22Rv1 (cell line): ENCODE data around the gene MGAT4C.
A peak's percentile ranks its signal among the peaks of the same experiment; 100 is the strongest.

Experiments
- H3K27ac ChIP-seq: fragments of 450-650 bp; 2 replicates; pipeline ENCODE4 v1.5.1; 2017
- CTCF ChIP-seq: fragments of 450-650 bp; IDR thresholded peaks from 2 replicates; pipeline ENCODE4 v1.5.1; 2017; ENCODE audit warnings: mild to moderate bottlenecking
- ZFX ChIP-seq: fragments of 450-650 bp; IDR thresholded peaks from 2 replicates; pipeline ENCODE4 v1.6.1; 2017; ENCODE audit warnings: antibody characterized with exemption, borderline replicate concordance

Gene MGAT4C

DNA sequence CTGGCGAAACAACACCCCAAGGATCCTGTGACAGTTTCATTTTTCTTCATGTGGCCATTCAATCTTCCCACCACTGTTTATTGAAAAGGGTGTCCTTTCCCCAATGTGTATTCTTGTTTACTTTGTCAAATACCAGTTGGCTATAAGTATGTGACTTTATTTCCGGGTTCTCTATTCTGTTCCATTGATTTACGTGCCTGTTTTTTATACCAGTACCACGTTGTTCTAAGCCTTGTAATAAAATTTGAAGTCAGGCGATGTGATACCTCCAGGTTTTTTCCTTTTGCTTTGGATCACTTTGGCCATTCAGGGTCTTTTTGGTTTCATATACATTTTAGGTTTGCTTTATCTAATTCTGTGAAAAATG, 9.1 kb upstream of the MGAT4C start:
- TF ChIP-seq ZFX (no peak), CTCF (no peak)
- H3K27ac ChIP-seq = peak overlapping the region; percentile 79

- TF ChIP-seq ZFX = no peak
- no peak for TF ChIP-seq CTCF
- peak overlapping the region; percentile 79 for H3K27ac ChIP-seq
Measured at GRCh38 chr12:86264451-86265328, 8.5 kb upstream of the MGAT4C start.

DNA sequence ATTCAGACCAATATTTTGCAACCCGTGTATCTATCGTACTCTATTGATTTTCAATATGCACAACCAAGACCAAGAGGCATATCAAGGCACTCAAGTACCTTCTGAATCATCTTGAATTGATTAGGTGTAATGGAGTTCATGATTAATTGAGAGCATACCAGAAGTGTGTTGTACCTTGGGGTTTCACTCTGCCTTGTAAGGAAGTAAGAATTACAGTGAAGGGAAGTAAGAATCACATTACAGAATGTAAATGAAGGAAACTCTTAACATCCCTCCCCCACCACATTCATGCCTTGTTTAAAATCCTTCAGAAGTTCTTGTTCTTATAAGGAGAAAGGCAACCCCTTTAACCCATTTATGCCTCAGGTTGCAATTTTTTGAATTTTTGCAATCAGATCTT, 5.4 kb upstream of the MGAT4C start:
- no peak overlapping the region for H3K27ac ChIP-seq

GRCh38 chr12:86261142-86261541, 5.0 kb upstream of the MGAT4C start:
- no peak for TF ChIP-seq CTCF
- TF ChIP-seq ZFX = no peak

More for the DNA sequence above, 5.4 kb upstream of the MGAT4C start:
- TF ChIP-seq ZFX = no peak

GRCh38 chr12:86260183-86260582, 4.0 kb upstream of the MGAT4C start:
- H3K27ac ChIP-seq = no peak overlapping the region
- TF ChIP-seq CTCF (no peak), ZFX (no peak)

More at GRCh38 chr12:86261142-86261541, 5.0 kb upstream of the MGAT4C start:
- H3K27ac ChIP-seq = no peak overlapping the region

DNA sequence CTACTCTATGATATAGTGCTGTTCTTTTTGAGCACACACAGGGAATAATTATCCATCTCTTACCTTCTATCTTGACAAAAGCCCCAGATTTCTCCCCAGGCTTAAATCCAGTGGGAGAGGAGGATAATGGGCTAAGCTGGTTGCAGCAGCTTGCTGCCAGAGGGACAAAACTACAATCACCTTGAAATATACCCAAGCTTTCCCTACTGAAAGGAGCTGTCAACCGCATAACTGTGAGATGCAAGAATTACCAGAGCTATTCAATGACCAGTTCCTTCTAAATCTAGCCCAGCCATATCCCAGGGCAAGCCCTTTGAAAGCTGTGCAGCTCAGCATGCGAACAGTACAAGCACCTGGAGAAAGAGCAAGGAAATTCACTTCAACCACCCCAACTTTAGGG, 943 bp upstream of the MGAT4C start:
- TF ChIP-seq ZFX = no peak
- TF ChIP-seq CTCF = no peak
- H3K27ac ChIP-seq = no peak overlapping the region

- no peak for TF ChIP-seq ZFX
- TF ChIP-seq CTCF = no peak
Measured at GRCh38 chr12:86254399-86255107, 1.6 kb downstream of the MGAT4C start.

More at GRCh38 chr12:86254399-86255107, 1.6 kb downstream of the MGAT4C start:
- H3K27ac ChIP-seq = no peak overlapping the region
